H1 (cell line): ENCODE measurements around the gene UBE4A. TPM values are rescaled to one million over a fixed set of nuclear protein-coding genes. Genes with fewer than 3 reads are reported as not detected.
"Not testable (repeated sequence)": the region's sequence is repeated elsewhere in the genome, so short reads cannot be mapped to it uniquely, and the experiment has no call there.

Experiments used
- CTCF ChIA-PET: fragments of 300-600 bp; sonication (Branson Sonifier 250); formaldehyde crosslinking; loops from one replicate; lab custom pipeline; 2021; ENCODE audit not compliant: partially characterized antibody; lab: Charles Lee
- POLR2A ChIA-PET: fragments of 300-600 bp; sonication (Branson Sonifier 250); formaldehyde crosslinking; loops from one replicate; lab custom pipeline; 2021; ENCODE audit warnings: inconsistent platforms; ENCODE audit not compliant: partially characterized antibody; lab: Charles Lee
- DNase-seq, 2 experiments: peaks; one replicate each; pipeline versions ENCODE4 v3.0.0 to v3.0.0-alpha.2; 2010 to 2022; ENCODE audit warnings: low spot score in 2 of 2, low read depth in 1 of 2, mixed read lengths in 1 of 2
- FAIRE-seq: peaks from 2 replicates; lab custom pipeline; 2011; peaks lifted over from hg19 to GRCh38; lab: Jason Lieb, UNC
- H2AFZ ChIP-seq: 2 replicates; pipeline ENCODE4 v1.8.1; 2012; ENCODE audit warnings: low read length, inconsistent platforms
- H2AK5ac ChIP-seq: 2 replicates; pipeline ENCODE4 v1.6.1; 2013; ENCODE audit warnings: low read depth, low read length
- H2BK120ac ChIP-seq: replicated peaks from 2 replicates; pipeline ENCODE3; 2013; ENCODE audit warnings: low read depth, low read length, inconsistent platforms
- H2BK12ac ChIP-seq: 2 replicates; pipeline ENCODE4 v1.6.1; 2013; ENCODE audit warnings: low read depth, low read length
- H2BK15ac ChIP-seq: 2 replicates; pipeline ENCODE4 v1.6.1; 2013; ENCODE audit warnings: low read length
- H2BK20ac ChIP-seq: 2 replicates; pipeline ENCODE4 v1.6.1; 2013; ENCODE audit warnings: low read length
- H2BK5ac ChIP-seq: 2 replicates; pipeline ENCODE4 v1.6.1; 2013; ENCODE audit warnings: low read depth, low read length
- H3K14ac ChIP-seq: 2 replicates; pipeline ENCODE4 v1.6.1; 2013; ENCODE audit warnings: inconsistent platforms; ENCODE audit not compliant: insufficient read length
- H3K18ac ChIP-seq: 2 replicates; pipeline ENCODE4 v1.6.1; 2013; ENCODE audit warnings: low read length; ENCODE audit errors: extremely low read depth
- H3K23ac ChIP-seq: 2 replicates; pipeline ENCODE4 v1.6.1; 2013; ENCODE audit warnings: inconsistent platforms; ENCODE audit not compliant: insufficient read length
- H3K23me2 ChIP-seq: 2 replicates; pipeline ENCODE4 v1.6.1; 2013; ENCODE audit warnings: low read depth, low read length
- H3K27ac ChIP-seq: 2 replicates; pipeline ENCODE4 v1.6.1; 2011; ENCODE audit warnings: low read depth, low read length, inconsistent platforms
- H3K27me3 ChIP-seq, 4 experiments: replicated peaks in 1 of 4; 1 replicate in 1 of 4; 2 replicates in 3 of 4; pipeline versions ENCODE4 v1.6.1 to v1.8.1; 2011 to 2013; ENCODE audit warnings: low read length in 3 of 4, mild to moderate bottlenecking in 3 of 4, inconsistent platforms in 2 of 4, mixed read lengths in 2 of 4, moderate library complexity in 1 of 4; ENCODE audit not compliant: control insufficient read depth in 3 of 4, insufficient read depth in 3 of 4; ENCODE audit errors: extremely low read depth in 1 of 4
- H3K36me3 ChIP-seq, 4 experiments: 2 replicates each; pipeline versions ENCODE4 v1.6.1 to v1.8.1; 2011 to 2013; ENCODE audit warnings: mild to moderate bottlenecking in 4 of 4, low read length in 3 of 4, moderate library complexity in 2 of 4, control low read depth in 1 of 4, inconsistent platforms in 1 of 4; ENCODE audit not compliant: insufficient read depth in 4 of 4, control insufficient read depth in 2 of 4
- H3K4ac ChIP-seq: replicated peaks from 2 replicates; pipeline ENCODE3; 2013; ENCODE audit warnings: low read length, low read depth, mixed read lengths, inconsistent platforms; ENCODE audit not compliant: insufficient read length
- H3K4me1 ChIP-seq, 4 experiments: replicated peaks in 1 of 4; 1 replicate in 1 of 4; 2 replicates in 3 of 4; pipeline versions ENCODE4 v1.6.1 to v1.8.1; 2011 to 2013; ENCODE audit warnings: low read length in 3 of 4, inconsistent platforms in 2 of 4, mixed read lengths in 1 of 4; ENCODE audit not compliant: insufficient read depth in 4 of 4, control insufficient read depth in 3 of 4
- H3K4me2 ChIP-seq, 2 experiments: 2 replicates each; pipeline versions ENCODE4 v1.6.1 to v1.8.1; 2011 to 2013; ENCODE audit warnings: low read depth in 2 of 2, low read length in 2 of 2, control low read depth in 1 of 2, inconsistent platforms in 1 of 2, mild to moderate bottlenecking in 1 of 2; ENCODE audit not compliant: insufficient read depth in 1 of 2
- H3K4me3 ChIP-seq, 4 experiments: fragments of 200-600, 300-600 bp in 1 of 4; sonication (generic), shearing (Covaris generic), sonication (Bioruptor Twin) in 1 of 4; 2 replicates each; pipeline versions ENCODE4 v1.5.1 to v1.8.1; 2011 to 2016; ENCODE audit warnings: low read length in 4 of 4, low read depth in 3 of 4, control low read depth in 2 of 4, inconsistent platforms in 2 of 4, mild to moderate bottlenecking in 2 of 4, mixed read lengths in 1 of 4, moderate library complexity in 1 of 4; ENCODE audit not compliant: insufficient read depth in 2 of 4; ENCODE audit errors: extremely low read depth in 1 of 4
- H3K56ac ChIP-seq: replicated peaks from 2 replicates; pipeline ENCODE3; 2013; ENCODE audit warnings: low read depth, mild to moderate bottlenecking, mixed read lengths, low read length, inconsistent platforms; ENCODE audit not compliant: insufficient read length
- H3K79me1 ChIP-seq: 2 replicates; pipeline ENCODE4 v1.6.1; 2013; ENCODE audit warnings: low read depth, low read length, control low read depth
- H3K79me2 ChIP-seq, 2 experiments: 2 replicates each; pipeline versions ENCODE4 v1.6.1 to v1.8.1; 2012 to 2013; ENCODE audit warnings: low read length in 2 of 2, mild to moderate bottlenecking in 2 of 2, inconsistent platforms in 1 of 2; ENCODE audit not compliant: insufficient read depth in 2 of 2, control insufficient read depth in 1 of 2
- H3K9ac ChIP-seq, 4 experiments: replicated peaks in 1 of 4; 1 replicate in 1 of 4; 2 replicates in 3 of 4; pipeline versions ENCODE4 v1.6.1 to v1.8.1; 2011 to 2013; ENCODE audit warnings: low read depth in 3 of 4, low read length in 3 of 4, control low read depth in 2 of 4, mild to moderate bottlenecking in 2 of 4, moderate library complexity in 2 of 4, inconsistent platforms in 1 of 4; ENCODE audit errors: extremely low read depth in 1 of 4
- H3K9me3 ChIP-seq, 2 experiments: 2 replicates each; pipeline versions ENCODE4 v1.6.1 to v1.8.1; 2012 to 2013; ENCODE audit warnings: mild to moderate bottlenecking in 2 of 2, moderate library complexity in 2 of 2, control low read depth in 1 of 2, inconsistent platforms in 1 of 2, low read depth in 1 of 2, low read length in 1 of 2, mixed read lengths in 1 of 2; ENCODE audit not compliant: insufficient read depth in 2 of 2
- H4K20me1 ChIP-seq, 2 experiments: replicated peaks in 1 of 2; 2 replicates each; pipeline versions ENCODE3 to v1.8.1; 2011 to 2013; ENCODE audit warnings: inconsistent platforms in 2 of 2, low read length in 2 of 2, mild to moderate bottlenecking in 1 of 2; ENCODE audit not compliant: insufficient read depth in 2 of 2, control insufficient read depth in 1 of 2
- H4K5ac ChIP-seq: 2 replicates; pipeline ENCODE4 v1.6.1; 2013; ENCODE audit warnings: low read length, low read depth, mixed read lengths, inconsistent platforms; ENCODE audit not compliant: insufficient read length
- H4K8ac ChIP-seq: 2 replicates; pipeline ENCODE4 v1.8.0; 2013; ENCODE audit warnings: mild to moderate bottlenecking, moderate library complexity, low read length, inconsistent platforms; ENCODE audit not compliant: insufficient read depth; ENCODE audit errors: extremely low read depth
- H4K91ac ChIP-seq: replicated peaks from 2 replicates; pipeline ENCODE3; 2013; ENCODE audit warnings: low read length, mixed read lengths, inconsistent platforms; ENCODE audit not compliant: insufficient read length
- polyA plus RNA-seq, 7 experiments: library from polyadenylated mRNA; depleted of rRNA in 3 of 7; stranded (reverse) in 5 of 7; unstranded in 2 of 7; fragments of >200 nt in 5 of 7; fragments of 200-250 nt in 2 of 7; gene quantifications; 1 replicate in 5 of 7; 2 replicates in 1 of 7; 4 replicates in 1 of 7; pipeline versions ENCODE4 v1.2.1 to v1.2.3, GENCODE V29; 2011 to 2013; ENCODE audit warnings: missing spikeins in 2 of 7, mixed read lengths in 2 of 7
- total RNA-seq: library from RNA; stranded (reverse); fragmentation: NEBNext Ultra II Directional; extraction: Animal tissue kit (Norgen Biotek cat#: 25700); gene quantifications from 2 replicates; pipeline ENCODE4 v1.2.1, GENCODE V29; 2021

Gene UBE4A
- total and polyA plus RNA-seq, 2 of the 8 experiments (the other 6 are each of a cell fraction or from before 2014, with no cell fraction given): 11.3 to 34.5 TPM

DNA sequence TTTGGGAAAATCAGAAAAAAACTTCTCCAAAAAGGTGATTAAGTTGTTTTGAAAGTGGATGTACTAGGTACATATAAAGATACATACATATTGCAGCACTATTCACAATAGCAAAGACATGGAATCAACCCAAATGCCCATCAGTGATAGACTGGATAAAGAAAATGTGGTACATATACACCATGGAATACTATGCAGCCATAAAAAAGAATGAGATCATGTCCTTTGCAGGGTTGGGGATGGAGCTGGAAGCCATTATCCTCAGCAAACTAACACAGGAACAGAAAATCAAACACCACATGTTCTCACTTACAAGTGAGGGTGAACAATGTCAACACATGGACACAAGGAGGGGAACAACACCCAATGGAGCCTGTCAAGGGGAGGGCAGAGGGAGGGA is 57.5 kb downstream of the UBE4A start:
- H3K79me2 ChIP-seq, H2BK5ac ChIP-seq, H3K4me2 ChIP-seq, H2BK15ac ChIP-seq, H3K9me3 ChIP-seq, H4K8ac ChIP-seq, CTCF ChIA-PET, H2AFZ ChIP-seq, H3K4me3 ChIP-seq, H3K4me1 ChIP-seq, H3K56ac ChIP-seq, H4K20me1 ChIP-seq, H3K23ac ChIP-seq, H3K9ac ChIP-seq, FAIRE-seq, H3K18ac ChIP-seq, H2BK120ac ChIP-seq, H2AK5ac ChIP-seq, H3K23me2 ChIP-seq, H2BK20ac ChIP-seq, H3K36me3 ChIP-seq, H3K4ac ChIP-seq, H3K79me1 ChIP-seq, H3K27ac ChIP-seq, H3K14ac ChIP-seq, H3K27me3 ChIP-seq, H4K5ac ChIP-seq: not testable (repeated sequence)
- peak overlapping the region; percentile 47 for H4K91ac ChIP-seq
- peak in 1 of 2 experiments; percentile 20 for DNase-seq
- POLR2A ChIA-PET: interaction anchor here (1.4 to 1.7 kb wide), 2 partner anchors 14 to 18 kb away, joined by 3 to 16 read pairs; partner anchors contain the start of gene KMT2A
- H2BK12ac ChIP-seq: peak overlapping the region; percentile 40; the same call in 1 of the 2 replicates
